Fibroblast of lung (primary cell): ENCODE results near the gene FAM219B.

Experiments
- EZH2 ChIP-seq: IDR thresholded peaks from 2 replicates; pipeline ENCODE4 v1.5.1; 2012; ENCODE audit warnings: low read length, control low read depth, mild to moderate bottlenecking; ENCODE audit errors: missing control alignments
- TF ChIP-seq, protein P1 (sequence below), 2 donors: IDR thresholded peaks in 1 of 2; conservative IDR thresholded peaks in 1 of 2; 1 replicate in 1 of 2; 2 replicates in 1 of 2; pipeline ENCODE4 v1.5.1; 2011 to 2012; ENCODE audit warnings: low read length in 2 of 2, control low read depth in 1 of 2, inconsistent platforms in 1 of 2, low read depth in 1 of 2, mild to moderate bottlenecking in 1 of 2

DNA sequence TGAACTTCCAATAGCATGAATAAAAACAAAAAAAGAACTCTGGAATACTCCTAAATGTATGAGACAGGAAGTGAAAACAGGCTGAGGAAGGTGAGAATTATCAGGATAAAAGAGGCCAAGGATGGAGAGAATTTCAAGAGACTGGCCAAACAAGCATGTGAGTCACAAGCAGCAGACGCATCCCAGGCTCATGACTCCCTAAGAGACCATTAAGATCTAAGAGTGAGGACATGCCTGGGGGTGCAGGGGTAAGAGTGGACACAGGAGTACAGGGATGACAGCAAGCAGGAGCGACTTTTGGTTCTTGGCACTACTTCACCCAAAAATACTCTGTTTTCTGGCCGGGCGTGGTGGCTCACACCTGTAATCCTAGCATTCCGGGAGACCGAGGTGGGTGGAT is 40.6 kb downstream of the FAM219B start:
- TF ChIP-seq EZH2, result no peak
- TF ChIP-seq, protein P1, sequence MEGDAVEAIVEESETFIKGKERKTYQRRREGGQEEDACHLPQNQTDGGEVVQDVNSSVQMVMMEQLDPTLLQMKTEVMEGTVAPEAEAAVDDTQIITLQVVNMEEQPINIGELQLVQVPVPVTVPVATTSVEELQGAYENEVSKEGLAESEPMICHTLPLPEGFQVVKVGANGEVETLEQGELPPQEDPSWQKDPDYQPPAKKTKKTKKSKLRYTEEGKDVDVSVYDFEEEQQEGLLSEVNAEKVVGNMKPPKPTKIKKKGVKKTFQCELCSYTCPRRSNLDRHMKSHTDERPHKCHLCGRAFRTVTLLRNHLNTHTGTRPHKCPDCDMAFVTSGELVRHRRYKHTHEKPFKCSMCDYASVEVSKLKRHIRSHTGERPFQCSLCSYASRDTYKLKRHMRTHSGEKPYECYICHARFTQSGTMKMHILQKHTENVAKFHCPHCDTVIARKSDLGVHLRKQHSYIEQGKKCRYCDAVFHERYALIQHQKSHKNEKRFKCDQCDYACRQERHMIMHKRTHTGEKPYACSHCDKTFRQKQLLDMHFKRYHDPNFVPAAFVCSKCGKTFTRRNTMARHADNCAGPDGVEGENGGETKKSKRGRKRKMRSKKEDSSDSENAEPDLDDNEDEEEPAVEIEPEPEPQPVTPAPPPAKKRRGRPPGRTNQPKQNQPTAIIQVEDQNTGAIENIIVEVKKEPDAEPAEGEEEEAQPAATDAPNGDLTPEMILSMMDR (conservative IDR thresholded peaks at IDR 0.05 in 1 of 2, IDR thresholded peaks at IDR 0.05 in 1 of 2; ENCODE audit: low read depth in 1 of 2, low read length in 2 of 2), result no peak
